ENCODE results near the gene CCT5. TPM values are rescaled to one million over a fixed set of nuclear protein-coding genes. Genes with fewer than 3 reads are reported as not detected.

The CCT5 gene
- total and polyA plus RNA-seq, 8 donors = 18.5 to 201 (median 112) TPM

DNA sequence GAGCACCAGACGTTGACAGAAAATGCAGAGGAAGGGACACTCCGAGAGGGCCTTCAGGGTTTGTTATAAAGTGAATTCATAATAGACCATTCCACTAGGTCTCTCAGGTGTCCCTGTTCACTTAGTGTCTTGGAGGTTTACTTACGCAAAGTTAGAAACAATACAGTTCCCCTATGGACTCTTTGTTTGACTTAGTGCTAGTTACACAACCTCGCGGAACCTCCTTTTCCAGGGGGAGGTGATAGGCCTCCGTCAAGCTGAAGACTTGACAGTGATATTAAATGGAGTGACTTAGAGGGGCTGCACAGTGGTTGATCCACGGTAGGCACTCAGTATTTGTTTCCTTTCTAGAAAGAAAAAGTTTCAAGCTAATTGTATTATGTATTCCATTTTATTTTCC is 1.3 kb downstream of the CCT5 start:
- peaks cover 17 to 30% (median 29%) of the 10 kb centered on the region in 4 donors for H3K36me3 ChIP-seq
- peak overlapping the region; percentile 88 to 100 (median 97) for H3K4me3 ChIP-seq
- no peaks in the 10 kb centered on the region for H3K27me3 ChIP-seq
- H3K4me1 ChIP-seq = peaks cover 33 to 48% (median 44%) of the 10 kb centered on the region in 4 donors
- intact Hi-C loops (cut with DNase I; ENCODE audit: low total_unique reads) = no loop called here
- TF ChIP-seq POLR2A (IDR thresholded peaks at IDR 0.05) (no peak), EP300 (IDR thresholded peaks at IDR 0.05) (no peak), POLR2AphosphoS5 (IDR thresholded peaks at IDR 0.05) (no peak)
- TF ChIP-seq, protein P1, sequence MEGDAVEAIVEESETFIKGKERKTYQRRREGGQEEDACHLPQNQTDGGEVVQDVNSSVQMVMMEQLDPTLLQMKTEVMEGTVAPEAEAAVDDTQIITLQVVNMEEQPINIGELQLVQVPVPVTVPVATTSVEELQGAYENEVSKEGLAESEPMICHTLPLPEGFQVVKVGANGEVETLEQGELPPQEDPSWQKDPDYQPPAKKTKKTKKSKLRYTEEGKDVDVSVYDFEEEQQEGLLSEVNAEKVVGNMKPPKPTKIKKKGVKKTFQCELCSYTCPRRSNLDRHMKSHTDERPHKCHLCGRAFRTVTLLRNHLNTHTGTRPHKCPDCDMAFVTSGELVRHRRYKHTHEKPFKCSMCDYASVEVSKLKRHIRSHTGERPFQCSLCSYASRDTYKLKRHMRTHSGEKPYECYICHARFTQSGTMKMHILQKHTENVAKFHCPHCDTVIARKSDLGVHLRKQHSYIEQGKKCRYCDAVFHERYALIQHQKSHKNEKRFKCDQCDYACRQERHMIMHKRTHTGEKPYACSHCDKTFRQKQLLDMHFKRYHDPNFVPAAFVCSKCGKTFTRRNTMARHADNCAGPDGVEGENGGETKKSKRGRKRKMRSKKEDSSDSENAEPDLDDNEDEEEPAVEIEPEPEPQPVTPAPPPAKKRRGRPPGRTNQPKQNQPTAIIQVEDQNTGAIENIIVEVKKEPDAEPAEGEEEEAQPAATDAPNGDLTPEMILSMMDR (IDR thresholded peaks at IDR 0.05) = no peak
- peak in 1 of 2 donors; percentile 32 for DNase-seq
- H3K9me3 ChIP-seq = no peaks in the 10 kb centered on the region
- peak overlapping the region in 3 of 5 donors; percentile 95 to 97 (median 96) for H3K27ac ChIP-seq
- 11 to 22% (median 20%) methylated on average over 7 of the region's 7 CpGs for WGBS, 5 donors

DNA sequence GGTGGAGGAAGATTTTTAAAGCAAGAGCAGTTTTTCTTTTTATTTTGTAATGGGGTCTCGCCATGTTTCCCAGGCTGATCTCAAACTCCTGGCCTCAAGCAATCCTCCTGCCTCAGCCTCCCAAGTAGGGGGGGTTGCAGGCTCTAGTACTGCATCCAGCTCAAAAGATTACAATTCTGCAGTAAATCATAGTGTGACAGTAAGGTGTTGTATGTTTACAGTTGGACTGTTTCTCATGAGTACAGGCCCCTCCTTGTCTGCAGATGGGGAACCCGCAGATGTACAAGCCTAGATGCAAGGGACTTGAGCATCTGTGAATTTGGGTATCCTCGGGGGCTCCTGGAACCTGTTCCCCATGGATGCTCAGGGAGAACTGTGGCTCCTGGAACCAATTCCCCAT is 3.3 kb downstream of the CCT5 start:
- no peak for DNase-seq
- Histone ChIP-seq H3K4me1 (peaks cover 32 to 44% (median 42%) of the 10 kb centered on the region in 4 donors), H3K9me3 (no peaks in the 10 kb centered on the region), H3K36me3 (peaks cover 36 to 50% (median 48%) of the 10 kb centered on the region in 4 donors), H3K27ac (no peak overlapping the region), H3K4me3 (no peak overlapping the region), H3K27me3 (no peaks in the 10 kb centered on the region)
- WGBS, 5 donors = 81 to 100% (median 90%) methylated on average over 3 of the region's 3 CpGs
- intact Hi-C loops (cut with DNase I; ENCODE audit: low total_unique reads) = no loop called here
- TF ChIP-seq, protein P1 (IDR thresholded peaks at IDR 0.05) = no peak
- TF ChIP-seq POLR2A (IDR thresholded peaks at IDR 0.05) (no peak), EP300 (IDR thresholded peaks at IDR 0.05) (no peak), POLR2AphosphoS5 (IDR thresholded peaks at IDR 0.05) (no peak)

GRCh38 chr5:10254686-10255085 is 4.6 kb downstream of the CCT5 start:
- Histone ChIP-seq H3K9me3 (no peaks in the 10 kb centered on the region), H3K4me3 (no peak overlapping the region), H3K36me3 (peaks cover 49 to 63% (median 61%) of the 10 kb centered on the region in 4 donors), H3K27ac (no peak overlapping the region), H3K4me1 (peaks cover 25 to 36% (median 33%) of the 10 kb centered on the region in 4 donors), H3K27me3 (no peaks in the 10 kb centered on the region)
- 34 to 64% (median 41%) methylated on average over 2 of the region's 2 CpGs for WGBS, 5 donors
- TF ChIP-seq POLR2A (IDR thresholded peaks at IDR 0.05) = no peak
- no peak for TF ChIP-seq EP300 (IDR thresholded peaks at IDR 0.05)
- DNase-seq = no peak
- intact Hi-C loops (cut with DNase I; ENCODE audit: low total_unique reads) = no loop called here

DNA sequence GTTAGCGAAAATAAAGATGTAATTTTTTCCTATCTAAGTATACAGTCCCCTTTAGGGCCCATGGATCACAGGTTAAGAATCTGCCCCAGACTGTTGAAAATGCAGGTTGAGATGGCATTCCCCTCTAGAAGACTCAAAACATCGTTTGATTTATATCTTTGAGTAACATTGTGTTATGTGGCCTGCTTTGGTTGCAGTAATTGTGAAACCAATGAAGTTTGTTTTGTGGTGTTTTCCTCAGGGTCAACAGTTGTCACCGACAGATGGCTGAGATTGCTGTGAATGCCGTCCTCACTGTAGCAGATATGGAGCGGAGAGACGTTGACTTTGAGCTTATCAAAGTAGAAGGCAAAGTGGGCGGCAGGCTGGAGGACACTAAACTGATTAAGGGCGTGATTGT is 7.8 kb downstream of the CCT5 start:
- TF ChIP-seq EP300 (IDR thresholded peaks at IDR 0.05) (no peak), POLR2AphosphoS5 (IDR thresholded peaks at IDR 0.05) (no peak), POLR2A (IDR thresholded peaks at IDR 0.05) (no peak)
- TF ChIP-seq, protein P1 (IDR thresholded peaks at IDR 0.05) = no peak
- H3K27me3 ChIP-seq = no peaks in the 10 kb centered on the region

DNA sequence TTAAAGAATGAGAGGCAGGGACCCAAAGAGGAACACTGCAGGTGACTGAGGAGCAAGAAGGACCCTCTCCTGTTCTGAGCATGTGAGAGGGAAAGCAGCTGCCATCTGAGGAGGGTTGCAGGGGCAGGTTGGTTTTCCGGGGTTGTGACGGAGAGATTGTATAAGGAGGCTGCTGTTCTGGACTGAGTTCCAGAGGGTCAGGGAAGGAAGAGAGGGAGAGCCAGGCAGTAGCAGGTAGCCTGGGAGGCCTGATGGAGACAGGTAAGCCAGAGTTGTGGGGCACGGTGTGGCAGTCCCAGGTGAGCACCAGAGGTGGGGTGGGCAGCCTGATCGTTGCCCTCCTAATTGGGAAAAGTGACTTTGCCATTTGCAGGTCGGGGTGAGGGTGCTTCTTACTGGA is 9.8 kb downstream of the CCT5 start:
- TF ChIP-seq EP300 (IDR thresholded peaks at IDR 0.05) = no peak
- TF ChIP-seq POLR2AphosphoS5 (IDR thresholded peaks at IDR 0.05) = no peak
- no peak for TF ChIP-seq POLR2A (IDR thresholded peaks at IDR 0.05)
- TF ChIP-seq, protein P1 (IDR thresholded peaks at IDR 0.05) = no peak
- DNase-seq = no peak
- Histone ChIP-seq H3K4me1 (no peaks in the 10 kb centered on the region), H3K9me3 (no peaks in the 10 kb centered on the region), H3K27me3 (no peaks in the 10 kb centered on the region), H3K36me3 (peaks cover 83 to 100% (median 100%) of the 10 kb centered on the region in 4 donors), H3K27ac (no peak overlapping the region), H3K4me3 (no peak overlapping the region)
- 86 to 94% (median 90%) methylated on average over 5 of the region's 5 CpGs for WGBS, 5 donors
- intact Hi-C loops (cut with DNase I; ENCODE audit: low total_unique reads) = no loop called here

More for the DNA sequence above, 7.8 kb downstream of the CCT5 start:
- WGBS, 5 donors = 55 to 66% (median 65%) methylated on average over 8 of the region's 8 CpGs
- Histone ChIP-seq H3K9me3 (no peaks in the 10 kb centered on the region), H3K4me3 (no peak overlapping the region), H3K36me3 (peaks cover 75 to 95% (median 93%) of the 10 kb centered on the region in 4 donors), H3K4me1 (peaks cover 4 to 13% (median 9%) of the 10 kb centered on the region in 4 donors), H3K27ac (no peak overlapping the region)
- intact Hi-C loops (cut with DNase I; ENCODE audit: low total_unique reads) = no loop called here
- no peak for DNase-seq
